Stimulated activated CD4-positive, alpha-beta T cell treated with anti-CD3 and anti-CD28 coated beads, Interleukin-4, amount 100 ng/mL, for 48 hours (primary cell): ENCODE results near the gene TNFRSF12A.
"Not testable (repeated sequence)": the region's sequence is repeated elsewhere in the genome, so short reads cannot be mapped to it uniquely, and the experiment has no call there.

Experiments
- DNase-seq, 2 donors: peaks; one replicate each; pipeline ENCODE4 v3.0.0-alpha.2; 2020; ENCODE audit warnings: low read depth in 2 of 2

Gene TNFRSF12A

DNA sequence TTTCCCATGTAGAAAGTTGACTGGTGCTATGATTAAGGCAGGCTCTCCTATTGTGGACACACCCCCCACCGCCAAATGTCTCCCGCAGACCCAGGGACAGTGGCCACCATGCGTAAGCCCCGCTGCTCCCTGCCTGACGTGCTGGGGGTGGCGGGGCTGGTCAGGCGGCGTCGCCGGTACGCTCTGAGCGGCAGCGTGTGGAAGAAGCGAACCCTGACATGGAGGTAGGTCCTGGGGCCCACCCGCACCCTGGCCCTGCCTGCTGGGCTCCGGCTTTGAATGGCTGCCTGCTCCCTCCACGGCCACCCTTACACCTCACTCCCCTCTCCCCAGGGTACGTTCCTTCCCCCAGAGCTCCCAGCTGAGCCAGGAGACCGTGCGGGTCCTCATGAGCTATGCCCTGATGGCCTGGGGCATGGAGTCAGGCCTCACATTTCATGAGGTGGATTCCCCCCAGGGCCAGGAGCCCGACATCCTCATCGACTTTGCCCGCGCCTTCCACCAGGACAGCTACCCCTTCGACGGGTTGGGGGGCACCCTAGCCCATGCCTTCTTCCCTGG is 29.8 kb downstream of the TNFRSF12A start:
- DNase-seq: no peak

DNA sequence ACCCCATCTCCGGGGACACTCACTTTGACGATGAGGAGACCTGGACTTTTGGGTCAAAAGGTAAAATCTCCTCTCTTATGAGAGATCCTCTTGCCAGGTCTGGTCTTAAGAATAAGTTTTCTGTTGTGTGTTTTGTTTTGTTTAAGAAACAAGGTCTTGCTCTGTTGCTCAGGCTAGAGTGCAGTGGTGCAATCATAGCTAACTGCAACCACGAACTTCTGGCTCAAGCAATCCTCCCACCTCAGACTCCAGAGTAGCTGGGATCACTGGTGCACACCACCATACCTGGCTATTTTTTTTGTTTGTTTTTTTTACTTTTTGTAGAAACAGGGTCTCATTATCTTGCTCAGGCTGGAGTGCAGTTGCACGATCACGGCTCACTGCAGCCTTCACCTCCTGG is 30.3 kb downstream of the TNFRSF12A start:
- DNase-seq: no peak

DNA sequence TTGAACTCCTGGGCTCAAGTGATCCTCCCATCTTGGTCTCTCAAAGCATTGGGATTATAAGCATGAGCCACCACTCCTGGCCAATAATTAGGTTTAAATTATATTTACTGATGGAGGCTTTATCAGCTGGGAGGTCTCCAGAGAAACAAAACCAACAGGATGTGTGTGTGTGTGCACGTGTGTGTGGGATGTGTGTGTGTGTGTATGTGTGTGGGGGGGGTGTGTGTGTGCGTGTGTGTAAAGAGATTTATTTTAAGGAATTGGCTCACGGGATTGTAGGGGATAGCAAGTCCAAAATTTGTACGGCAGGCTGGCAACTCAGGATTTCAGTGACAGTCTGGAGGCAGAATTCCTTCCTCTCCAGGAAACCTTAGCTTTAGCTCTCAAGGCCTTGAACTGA is 30.8 kb downstream of the TNFRSF12A start:
- no peak for DNase-seq

DNA sequence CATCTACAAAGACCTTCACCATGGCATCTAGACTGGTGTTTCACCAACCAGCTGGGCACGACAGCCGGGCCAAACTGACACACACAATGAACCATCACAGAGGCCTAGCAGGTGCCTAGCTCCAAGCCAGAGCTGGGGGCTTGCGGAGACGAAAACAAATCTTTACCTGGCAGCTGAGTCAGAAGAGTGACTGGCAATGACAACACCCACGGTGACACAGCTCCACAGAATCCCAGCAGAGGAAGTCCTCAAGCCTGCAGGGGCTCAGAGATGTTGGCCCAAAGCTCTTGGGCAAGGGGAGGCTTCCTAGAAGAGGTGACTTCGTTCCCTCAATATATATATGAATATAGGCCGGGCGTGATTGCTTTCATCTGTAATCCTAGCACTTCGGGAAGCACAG is 31.3 kb downstream of the TNFRSF12A start:
- DNase-seq: no peak

DNA sequence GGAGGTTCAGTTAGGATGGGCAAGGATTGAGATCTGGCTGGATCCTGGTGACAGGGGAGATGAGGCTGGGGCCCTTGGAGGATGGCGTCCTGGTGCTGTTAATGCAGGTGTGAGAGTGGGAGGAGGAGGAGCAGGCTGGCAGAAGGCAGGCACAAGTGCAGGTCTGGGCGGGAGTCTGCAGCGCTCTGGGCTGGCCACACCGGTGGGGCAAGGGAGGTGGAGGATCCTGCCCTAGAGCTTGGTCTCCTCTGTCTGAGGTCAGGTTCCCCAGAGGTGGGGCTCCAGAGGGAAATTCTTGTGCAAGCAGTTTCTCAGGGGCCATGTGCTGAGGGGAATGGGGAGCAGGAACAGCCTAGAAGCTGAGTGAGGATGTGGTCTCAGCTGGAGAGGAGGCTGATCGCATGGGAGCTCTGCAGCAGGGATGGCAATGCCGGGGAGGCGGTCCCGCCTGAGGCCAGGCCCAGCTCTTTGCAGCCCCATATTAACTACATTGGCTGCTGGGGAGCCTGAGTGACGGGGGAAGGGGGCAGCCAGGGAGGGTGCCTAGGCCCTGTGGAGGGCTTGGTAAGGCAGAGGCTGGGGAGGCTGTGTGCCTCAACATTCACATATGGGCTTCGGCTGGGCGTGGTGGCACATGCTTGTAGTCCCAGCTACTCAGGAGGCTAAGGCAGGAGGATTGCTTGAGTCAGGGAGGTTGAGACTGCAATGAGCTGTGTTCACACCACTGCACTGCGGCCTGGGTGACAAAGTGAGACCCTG is 32.6 kb downstream of the TNFRSF12A start:
- DNase-seq: not testable (repeated sequence)

DNA sequence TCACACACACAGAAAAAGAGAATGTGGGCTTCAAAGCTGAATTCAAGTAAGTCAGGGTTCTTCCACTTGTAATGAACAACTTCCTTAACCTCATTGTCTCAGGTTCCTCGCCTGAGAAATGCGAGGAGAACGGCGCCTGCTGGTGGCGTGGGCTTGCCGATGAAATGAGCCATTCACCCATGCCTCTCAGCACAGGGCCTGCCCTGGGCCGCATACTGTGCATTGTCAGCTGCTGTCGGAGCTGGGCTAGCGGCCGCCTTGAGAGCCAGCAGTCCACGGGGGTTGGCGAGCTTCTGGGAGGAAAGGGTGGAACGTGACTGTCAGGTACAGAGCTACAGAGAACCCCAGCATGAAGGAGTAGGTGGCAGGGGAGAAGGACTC is 33.2 kb downstream of the TNFRSF12A start:
- not testable (repeated sequence) for DNase-seq

DNA sequence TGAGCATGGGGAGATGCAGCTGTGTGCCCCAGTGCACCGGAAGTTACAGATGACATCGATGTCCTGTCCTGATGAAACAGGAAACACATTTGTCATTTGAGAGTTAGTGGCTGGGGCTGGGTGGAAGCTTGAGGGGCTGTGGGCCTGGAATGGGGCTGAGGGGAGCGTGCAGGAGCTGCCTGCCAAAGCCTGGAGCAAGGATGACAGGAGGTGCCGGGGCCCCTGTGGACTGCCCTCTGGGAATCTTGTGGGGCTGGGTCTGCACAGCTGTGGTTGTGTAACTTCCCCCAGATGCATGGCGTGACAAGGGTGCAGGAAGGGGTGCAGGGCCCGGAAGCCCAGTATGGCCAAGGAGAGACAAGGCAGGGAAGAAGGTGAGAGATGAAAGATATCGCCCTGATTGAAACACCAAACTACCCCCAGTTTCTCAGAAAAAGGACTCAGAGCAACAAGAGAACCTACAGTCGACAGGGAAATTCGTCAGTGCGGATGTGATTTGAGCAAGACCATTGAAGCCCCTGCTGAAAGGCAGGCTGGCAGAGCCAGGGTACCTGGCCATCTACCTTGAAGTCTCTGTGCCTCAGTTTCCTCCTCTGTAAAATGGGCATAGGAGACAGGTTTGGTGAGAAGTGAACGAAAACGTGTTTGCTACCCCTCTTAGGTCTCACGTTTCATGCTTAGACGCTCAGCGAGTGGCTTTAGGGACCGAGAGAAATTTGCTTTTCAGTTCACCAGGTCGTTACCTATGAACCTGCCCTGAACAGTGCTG is 35.0 kb downstream of the TNFRSF12A start:
- no peak for DNase-seq

DNA sequence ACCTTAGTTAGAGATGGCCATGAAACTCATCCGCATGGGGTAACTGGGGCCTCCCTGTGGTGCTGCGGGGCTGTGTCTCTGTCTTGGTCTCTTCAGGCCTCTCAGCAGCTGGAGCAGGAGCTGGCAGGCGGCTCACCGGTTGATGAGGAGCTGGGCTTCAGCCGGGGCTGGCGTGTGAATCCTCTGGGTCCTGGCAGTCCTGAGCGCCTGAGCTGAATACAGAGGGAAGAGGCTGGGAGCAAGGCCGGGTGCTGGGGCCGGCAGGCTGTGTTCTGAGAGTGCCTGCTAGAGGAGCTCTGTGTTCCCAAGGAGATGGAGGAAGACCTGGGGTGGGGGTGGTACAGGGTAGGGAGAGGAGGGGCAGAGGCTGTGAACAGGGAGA is 35.6 kb downstream of the TNFRSF12A start:
- not testable (repeated sequence) for DNase-seq

DNA sequence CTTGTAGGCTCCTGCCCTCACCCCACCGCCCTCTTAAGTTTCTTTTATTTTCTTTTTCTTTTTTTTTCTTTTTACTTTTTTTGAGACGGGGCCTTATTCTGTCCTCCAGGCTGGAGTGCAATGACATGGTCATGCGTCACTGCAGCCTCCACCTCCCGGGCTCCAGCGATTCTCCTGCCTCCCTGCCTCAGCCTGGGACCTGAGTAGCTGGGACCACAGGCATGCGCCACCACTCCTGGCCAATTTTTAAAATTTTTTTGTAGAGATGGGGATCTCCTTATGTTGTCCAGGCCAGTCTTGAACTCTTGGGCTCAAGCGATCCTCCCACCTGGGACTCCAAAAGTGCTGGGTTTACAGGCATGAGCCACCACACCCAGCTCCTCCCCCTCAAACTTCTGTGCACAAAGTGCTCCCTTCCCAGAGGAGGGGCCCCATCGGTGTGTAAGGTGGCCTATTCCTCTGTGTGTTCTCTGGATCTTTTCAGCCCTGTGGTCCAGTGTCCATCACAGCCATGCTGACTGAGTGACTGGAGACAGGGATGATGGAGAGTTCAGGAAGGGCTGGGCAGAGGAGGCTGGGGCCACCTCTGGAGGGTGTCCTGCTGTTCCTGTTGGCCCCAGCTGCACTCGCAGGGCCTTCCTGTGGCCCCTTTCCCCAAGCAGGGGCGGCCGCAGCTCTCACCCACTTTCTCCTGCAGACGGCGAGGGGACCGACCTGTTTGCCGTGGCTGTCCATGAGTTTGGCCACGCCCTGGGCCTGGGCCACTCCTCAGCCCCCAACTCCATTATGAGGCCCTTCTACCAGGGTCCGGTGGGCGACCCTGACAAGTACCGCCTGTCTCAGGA is 36.4 kb downstream of the TNFRSF12A start:
- no peak for DNase-seq

DNA sequence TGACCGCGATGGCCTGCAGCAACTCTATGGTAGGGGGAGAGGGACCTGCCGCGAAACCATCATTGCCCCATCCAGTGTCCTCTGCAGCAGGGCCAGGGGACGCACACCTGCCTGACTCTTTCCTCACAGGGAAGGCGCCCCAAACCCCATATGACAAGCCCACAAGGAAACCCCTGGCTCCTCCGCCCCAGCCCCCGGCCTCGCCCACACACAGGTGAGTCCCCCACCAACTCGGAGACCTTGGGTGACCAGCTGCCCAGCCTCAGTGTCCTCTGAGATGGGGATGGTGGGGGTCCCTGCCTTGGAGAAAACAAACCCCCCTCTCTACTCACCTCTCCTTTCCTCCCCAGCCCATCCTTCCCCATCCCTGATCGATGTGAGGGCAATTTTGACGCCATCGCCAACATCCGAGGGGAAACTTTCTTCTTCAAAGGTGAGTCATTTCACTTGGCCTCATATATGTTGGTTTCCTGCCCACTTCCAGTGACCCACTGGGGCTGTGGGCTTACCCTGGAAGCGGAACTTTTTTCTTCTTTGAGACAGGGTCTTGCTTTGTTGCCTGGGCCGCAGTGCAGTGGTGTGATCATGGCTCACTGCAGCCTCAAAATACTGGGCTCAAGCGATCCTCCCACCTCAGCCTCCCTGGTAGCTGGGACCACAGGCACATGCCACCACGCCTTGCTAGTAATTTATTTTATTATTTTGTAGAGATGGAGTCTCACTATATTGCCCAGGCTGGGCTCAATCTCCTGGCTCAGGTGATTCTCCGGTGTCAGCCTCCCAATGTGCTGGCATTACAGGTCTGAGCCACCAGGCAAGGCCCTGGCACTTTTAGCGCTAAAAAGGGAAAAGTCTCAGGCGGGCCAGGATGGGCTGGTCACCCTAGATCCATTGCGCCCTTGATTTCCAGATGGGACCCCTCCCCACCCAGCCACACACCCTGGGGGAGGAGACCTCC is 37.3 kb downstream of the TNFRSF12A start:
- no peak for DNase-seq

DNA sequence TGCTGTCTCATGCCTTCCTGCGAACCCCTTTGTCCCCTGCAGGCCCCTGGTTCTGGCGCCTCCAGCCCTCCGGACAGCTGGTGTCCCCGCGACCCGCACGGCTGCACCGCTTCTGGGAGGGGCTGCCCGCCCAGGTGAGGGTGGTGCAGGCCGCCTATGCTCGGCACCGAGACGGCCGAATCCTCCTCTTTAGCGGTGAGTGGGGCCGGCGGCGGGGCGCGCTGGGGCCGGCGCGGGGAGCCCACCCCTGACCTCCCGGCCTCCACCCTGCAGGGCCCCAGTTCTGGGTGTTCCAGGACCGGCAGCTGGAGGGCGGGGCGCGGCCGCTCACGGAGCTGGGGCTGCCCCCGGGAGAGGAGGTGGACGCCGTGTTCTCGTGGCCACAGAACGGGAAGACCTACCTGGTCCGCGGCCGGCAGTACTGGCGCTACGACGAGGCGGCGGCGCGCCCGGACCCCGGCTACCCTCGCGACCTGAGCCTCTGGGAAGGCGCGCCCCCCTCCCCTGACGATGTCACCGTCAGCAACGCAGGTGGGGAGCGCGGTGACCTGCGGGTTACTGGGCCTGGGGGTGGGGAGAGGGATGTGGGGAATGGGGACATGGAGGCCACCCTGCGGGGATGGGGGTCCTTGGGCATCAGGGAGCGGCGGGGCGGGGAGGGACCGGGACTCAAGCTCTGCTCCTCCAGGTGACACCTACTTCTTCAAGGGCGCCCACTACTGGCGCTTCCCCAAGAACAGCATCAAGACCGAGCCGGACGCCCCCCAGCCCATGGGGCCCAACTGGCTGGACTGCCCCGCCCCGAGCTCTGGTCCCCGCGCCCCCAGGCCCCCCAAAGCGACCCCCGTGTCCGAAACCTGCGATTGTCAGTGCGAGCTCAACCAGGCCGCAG is 38.2 kb downstream of the TNFRSF12A start:
- DNase-seq: no peak

DNA sequence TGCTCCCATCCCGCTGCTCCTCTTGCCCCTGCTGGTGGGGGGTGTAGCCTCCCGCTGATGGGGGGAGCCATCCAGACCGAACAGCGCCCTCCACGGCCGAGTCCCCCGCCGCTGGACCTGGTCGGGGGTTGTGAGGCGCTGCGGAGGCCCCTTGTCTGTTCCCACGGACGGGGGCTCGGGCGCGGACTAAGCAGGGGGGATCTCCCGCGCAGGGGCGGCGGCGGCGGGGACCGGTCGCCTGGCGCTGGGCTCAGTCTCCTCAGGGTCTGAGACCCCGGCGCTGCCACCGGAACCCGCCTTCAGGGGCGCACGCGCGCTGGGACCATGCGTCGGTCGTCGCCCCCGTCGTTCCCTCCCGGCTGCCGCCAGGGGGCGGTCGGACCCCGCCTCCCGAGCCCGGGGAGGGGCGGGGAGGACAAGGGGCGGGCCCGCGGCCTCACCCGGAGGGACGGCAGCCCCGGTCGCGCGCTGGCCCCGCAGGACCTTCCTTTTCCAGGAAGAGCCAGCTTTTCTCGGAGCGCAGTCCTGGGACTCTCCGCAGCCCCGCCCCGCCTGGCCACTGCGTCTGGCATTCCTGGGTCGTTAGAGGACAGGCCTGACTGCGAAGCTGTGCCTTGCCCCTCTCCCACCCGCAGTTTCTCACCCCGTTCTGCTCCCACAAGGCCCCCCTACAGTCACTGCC is 39.0 kb downstream of the TNFRSF12A start:
- DNase-seq: peak; percentile 83 to 84

DNA sequence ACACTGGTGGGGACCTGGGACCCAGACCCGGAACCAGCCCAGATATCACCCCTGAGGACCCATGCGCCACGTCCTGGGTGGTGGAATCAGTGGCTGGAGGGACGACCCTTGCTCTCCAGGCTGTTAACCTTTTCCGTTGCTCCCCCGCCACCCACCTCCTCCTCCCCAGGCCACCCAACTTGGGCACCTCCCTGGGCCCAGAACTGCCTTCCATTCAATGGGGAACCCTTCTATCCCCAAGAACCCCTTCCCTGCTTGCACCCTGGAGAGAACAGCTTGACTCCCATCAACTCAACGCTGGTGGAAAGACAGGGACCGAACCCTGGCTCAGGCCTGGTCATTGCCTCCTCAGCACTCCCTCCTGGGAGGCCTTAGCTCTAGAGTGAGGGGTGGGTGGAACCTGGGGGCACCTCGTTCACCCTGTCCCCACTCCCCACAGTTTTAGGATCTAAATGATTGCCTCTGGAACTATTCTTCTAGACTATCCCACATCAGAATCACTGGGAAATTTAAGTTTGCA is 39.6 kb downstream of the TNFRSF12A start:
- DNase-seq: no peak

DNA sequence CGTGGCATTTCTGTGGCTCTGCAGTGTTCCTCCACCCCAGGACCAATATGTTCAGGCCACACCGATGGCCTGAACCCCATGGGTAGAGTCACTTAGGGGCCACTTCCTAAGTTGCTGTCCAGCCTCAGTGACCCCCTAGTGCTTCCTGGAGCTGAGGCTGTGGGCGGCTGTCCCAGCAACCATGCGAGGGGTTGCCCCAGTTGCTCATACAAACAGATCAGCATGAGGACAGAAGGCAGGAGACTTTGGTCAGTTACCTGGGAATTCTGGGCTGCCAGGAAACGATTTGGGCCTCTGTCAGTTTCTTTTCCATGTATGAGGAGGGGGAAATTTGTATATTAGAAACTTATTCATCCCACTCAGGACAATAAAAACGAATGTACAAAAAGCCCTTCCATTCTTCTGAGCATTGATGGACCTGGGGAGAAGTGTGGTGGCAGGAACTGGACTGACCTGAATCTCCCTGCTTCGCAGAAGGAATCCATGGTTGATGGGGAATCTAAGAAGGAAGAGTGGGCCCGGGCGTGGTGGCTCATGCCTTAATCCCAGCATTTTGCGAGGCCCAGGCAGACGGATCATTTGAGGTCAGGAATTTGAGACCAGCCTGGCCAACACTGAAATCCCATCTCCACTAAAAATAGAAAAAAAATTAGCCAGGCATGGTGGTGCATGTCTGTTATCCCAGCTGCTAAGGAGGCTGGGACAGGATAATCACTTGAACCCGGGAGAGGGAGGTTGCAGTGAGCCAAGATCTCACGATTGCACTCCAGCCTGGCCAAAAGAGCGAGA is 40.4 kb downstream of the TNFRSF12A start:
- DNase-seq: no peak

DNA sequence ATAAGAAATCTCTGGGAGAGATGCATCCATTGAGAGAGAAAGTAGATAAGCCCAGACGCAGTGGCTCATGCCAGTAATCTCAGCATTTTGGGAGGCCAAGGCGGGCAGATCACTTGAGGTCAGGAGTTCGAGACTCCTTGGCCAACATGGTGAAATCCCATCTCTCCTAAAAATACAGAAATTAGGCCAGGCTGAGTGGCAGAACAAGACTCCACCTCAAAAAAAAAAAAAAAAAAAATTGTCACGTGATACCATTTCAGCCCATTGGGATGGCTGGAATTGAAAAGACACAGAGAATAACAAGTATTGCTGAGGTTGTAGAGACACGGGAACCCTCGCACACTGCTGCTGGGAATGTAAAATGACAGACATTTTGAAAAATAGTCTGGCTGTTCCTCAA is 42.4 kb downstream of the TNFRSF12A start:
- DNase-seq: no peak

DNA sequence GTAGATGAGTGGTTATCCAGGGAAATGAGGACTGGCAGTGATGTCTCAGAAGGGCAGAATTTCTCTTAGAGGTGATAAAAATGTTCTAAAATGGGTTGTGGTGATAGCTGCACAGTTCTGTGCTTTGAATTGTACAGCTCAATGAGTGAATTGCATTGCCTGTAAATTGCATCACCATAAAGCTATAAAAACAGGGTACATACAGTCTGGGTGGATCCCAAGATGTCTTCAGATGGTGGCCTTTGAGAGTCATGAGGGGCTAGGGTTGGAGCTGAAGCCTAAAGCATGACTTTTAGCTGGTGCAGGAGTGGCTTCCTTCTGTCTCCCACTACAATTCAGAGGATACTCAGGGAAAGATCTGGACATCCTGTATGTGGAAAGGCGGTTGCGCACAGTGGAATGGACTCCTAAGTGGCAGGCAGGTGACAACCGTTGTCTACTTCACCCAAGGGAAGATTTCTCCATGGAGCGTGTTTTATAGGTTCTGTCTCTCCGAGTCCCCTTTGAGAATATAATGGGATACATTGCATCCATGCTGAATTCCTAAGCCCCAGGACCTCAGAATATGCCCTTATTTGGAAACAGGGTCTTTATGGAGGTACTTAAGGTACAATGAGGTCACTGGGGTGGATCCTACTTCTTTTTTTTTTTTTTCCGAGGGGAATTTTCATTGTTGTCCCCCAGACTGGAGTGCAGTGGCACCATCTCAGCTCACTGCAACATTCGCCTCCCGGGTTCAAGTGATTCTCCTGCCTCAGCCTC is 43.6 kb downstream of the TNFRSF12A start:
- DNase-seq: no peak

DNA sequence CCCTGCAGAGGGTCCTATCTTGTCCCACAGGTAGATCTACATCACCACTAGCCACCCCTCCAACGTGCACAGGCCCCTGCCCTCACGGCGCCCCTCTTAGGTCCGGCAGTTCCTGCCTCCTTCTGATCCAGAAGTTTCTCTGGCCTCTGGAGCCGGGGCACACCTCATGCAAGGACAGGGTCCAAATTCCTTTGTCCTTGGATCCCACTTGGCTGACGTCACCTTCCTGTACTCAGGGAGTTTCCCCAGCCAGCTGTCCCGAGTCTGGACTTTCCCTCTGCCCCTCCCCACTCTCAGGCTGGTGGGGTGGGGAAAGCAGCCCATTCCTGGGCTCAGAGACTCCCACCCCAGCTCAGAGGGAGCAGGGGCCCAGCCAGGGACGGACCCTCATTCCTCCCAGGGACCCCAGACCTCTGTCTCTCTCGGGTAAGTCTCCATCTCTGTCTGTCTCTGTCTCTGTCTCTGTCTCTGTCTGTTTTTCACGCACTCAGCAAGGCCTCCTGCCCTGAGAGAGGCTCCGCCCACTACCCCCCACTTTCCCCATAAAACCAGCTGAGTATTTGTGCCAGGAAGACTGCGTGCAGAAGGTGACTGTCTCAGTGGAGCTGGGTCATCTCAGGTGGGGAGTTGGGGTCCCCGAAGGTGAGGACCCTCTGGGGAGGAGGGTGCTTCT is 45.0 kb downstream of the TNFRSF12A start, which contains the start of gene IL32:
IL32 (plus strand) TSS at position 572 of the 673 bp plus-strand sequence. CDS start 172 bp downstream, outside the sequence.
- peak; percentile 56 to 74 for DNase-seq
